ENCODE data around the gene COQ9. TPM values are rescaled to one million over a fixed set of nuclear protein-coding genes. Genes with fewer than 3 reads are reported as not detected.

COQ9 gene
- total and polyA plus RNA-seq, 2 of the 4 experiments (the other 2 are of a cell fraction): 57.9 to 58.5 TPM

DNA sequence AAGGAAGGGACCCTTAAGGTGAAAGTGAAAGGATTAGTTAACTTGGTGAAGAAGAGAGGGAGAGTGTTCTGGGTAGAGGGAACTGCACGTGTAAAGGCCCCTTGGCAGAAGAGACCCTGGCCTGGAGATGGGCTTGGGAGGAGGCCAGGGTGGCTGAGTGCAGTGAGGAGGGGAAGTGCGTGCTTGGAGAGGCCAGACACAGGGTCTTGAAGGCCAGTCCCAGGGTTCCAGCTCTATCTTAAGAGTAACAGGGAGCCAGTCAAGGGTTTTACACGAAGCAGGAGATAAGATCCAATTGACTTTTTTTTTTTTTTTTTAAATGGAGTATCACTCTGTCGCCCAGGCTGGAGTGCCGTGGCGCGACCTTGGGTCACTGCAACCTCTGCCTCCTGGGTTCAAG, 54.2 kb downstream of the COQ9 start:
- ATAC-seq (ENCODE audit: low read depth): no peak

More for the DNA sequence above, 54.2 kb downstream of the COQ9 start:
- no peaks in the 10 kb centered on the region for H4K20me1 ChIP-seq (ENCODE audit: insufficient read depth, low read length)
- H3K36me3 ChIP-seq (ENCODE audit: control insufficient read depth, insufficient read depth, low read length): no peaks in the 10 kb centered on the region
- no peak for DNase-seq
- BruUV-seq (replicated peaks): no TSS peak
- no peak overlapping the region for H3K4me3 ChIP-seq (ENCODE audit: insufficient read depth, low read depth, low read length)
- in situ Hi-C loops (cut with MboI; ENCODE audit: low sequenced_read_pairs) (no loop called here), dilution Hi-C loops (cut with HindIII; ENCODE audit: low sequenced_read_pairs, unreplicated experiment) (no loop called here), intact Hi-C loops (cut with micrococcal nuclease) (no loop called here)
- no peak overlapping the region for H4K8ac ChIP-seq (ENCODE audit: low read depth in 2 of 2, low read length in 2 of 2)
- H3K4me1 ChIP-seq (ENCODE audit: control insufficient read depth, insufficient read depth, low read length): no peaks in the 10 kb centered on the region
- no peak overlapping the region for H3K27ac ChIP-seq (ENCODE audit: insufficient read depth, low read length)
- WGBS, 2 experiments (ENCODE audit: extremely low coverage in 2 of 2, insufficient read length in 1 of 2): 0% methylated on average over 2 of the region's 7 CpGs; no CpG with 5 or more reads in 1 of the 2 experiments
- no peak overlapping the region for H4K91ac ChIP-seq (ENCODE audit: insufficient read depth, low read depth, low read length)
- ChIA-PET POLR2A (ENCODE audit: unreplicated experiment) (interaction anchor here (0.6 kb wide), 1 partner anchor 29 kb away, joined by 5 read pairs; no protein-coding TSS in a partner anchor), CTCF (no interaction called here)
- no peak overlapping the region for H2BK20ac ChIP-seq (ENCODE audit: low read depth, low read length)
- no peak for TF ChIP-seq POLR2A (IDR thresholded peaks at IDR 0.05; ENCODE audit: low read depth, low read length)
- TF ChIP-seq CHD1 (IDR thresholded peaks at IDR 0.05; ENCODE audit: low read depth, low read length): no peak
- H2AK9ac ChIP-seq (replicated peaks; ENCODE audit: low read depth, low read length, poor library complexity): no peak overlapping the region
- no peak overlapping the region for H3K14ac ChIP-seq (replicated peaks; ENCODE audit: low read depth, low read length)
- no peak overlapping the region for H2AFZ ChIP-seq (replicated peaks; ENCODE audit: low read length, poor library complexity)
- H3K79me1 ChIP-seq (ENCODE audit: low read depth in 1 of 2, low read length in 2 of 2): no peaks in the 10 kb centered on the region
- no peak overlapping the region for H2BK15ac ChIP-seq (ENCODE audit: low read depth, low read length)
- H3K56ac ChIP-seq (ENCODE audit: extremely low read depth, insufficient read depth, low read length): no peak overlapping the region
- H3K18ac ChIP-seq (ENCODE audit: low read depth, low read length): no peak overlapping the region
- H3K23ac ChIP-seq (ENCODE audit: low read depth, low read length): no peak overlapping the region
- H3K4me2 ChIP-seq (ENCODE audit: low read depth, low read length): no peak overlapping the region
- no peak overlapping the region for H2BK5ac ChIP-seq (ENCODE audit: low read depth, low read length, poor library complexity, severe bottlenecking)
- H2BK120ac ChIP-seq (ENCODE audit: low read depth, low read length): no peak overlapping the region
- no peak overlapping the region for H4K5ac ChIP-seq (ENCODE audit: low read depth, low read length)
- H3K9me1 ChIP-seq (ENCODE audit: insufficient read depth, low read length): no peaks in the 10 kb centered on the region
- H2AK5ac ChIP-seq (ENCODE audit: low read depth, low read length): no peak overlapping the region
- no peaks in the 10 kb centered on the region for H3K9me3 ChIP-seq (ENCODE audit: control insufficient read depth, insufficient read depth, low read length)
- no peak overlapping the region for H3K4ac ChIP-seq (ENCODE audit: low read depth, low read length)
- H3K27me3 ChIP-seq (ENCODE audit: control insufficient read depth, insufficient read depth, low read length): peaks cover 66% of the 10 kb centered on the region
- no peak overlapping the region for H3K9ac ChIP-seq (ENCODE audit: low read depth, low read length)
